ENCODE data around the gene FAM222B.

DNA sequence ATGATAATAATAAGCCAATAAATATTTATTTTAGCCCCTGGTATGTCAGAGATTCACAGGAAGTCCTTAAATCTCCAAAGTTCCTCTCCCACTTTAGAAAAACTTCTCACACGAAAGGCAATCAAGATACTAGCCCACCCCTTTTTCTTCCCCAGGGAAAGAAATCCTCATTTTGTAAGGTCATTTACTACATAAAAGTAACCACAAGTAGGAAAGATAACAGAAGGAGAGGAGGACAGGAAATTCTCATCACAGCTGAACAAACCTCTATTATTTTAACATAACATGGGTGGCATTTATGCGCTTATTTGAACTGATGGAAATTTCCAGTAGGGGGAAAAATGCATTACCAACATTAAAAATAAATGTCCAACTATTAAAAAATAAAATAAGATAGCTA lies 3.4 kb downstream of the FAM222B start:
- TF ChIP-seq, protein P1, sequence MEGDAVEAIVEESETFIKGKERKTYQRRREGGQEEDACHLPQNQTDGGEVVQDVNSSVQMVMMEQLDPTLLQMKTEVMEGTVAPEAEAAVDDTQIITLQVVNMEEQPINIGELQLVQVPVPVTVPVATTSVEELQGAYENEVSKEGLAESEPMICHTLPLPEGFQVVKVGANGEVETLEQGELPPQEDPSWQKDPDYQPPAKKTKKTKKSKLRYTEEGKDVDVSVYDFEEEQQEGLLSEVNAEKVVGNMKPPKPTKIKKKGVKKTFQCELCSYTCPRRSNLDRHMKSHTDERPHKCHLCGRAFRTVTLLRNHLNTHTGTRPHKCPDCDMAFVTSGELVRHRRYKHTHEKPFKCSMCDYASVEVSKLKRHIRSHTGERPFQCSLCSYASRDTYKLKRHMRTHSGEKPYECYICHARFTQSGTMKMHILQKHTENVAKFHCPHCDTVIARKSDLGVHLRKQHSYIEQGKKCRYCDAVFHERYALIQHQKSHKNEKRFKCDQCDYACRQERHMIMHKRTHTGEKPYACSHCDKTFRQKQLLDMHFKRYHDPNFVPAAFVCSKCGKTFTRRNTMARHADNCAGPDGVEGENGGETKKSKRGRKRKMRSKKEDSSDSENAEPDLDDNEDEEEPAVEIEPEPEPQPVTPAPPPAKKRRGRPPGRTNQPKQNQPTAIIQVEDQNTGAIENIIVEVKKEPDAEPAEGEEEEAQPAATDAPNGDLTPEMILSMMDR (IDR thresholded peaks at IDR 0.05; ENCODE audit: insufficient read depth, low read length, poor library complexity, severe bottlenecking) = no peak
- TF ChIP-seq EZH2phosphoT487 (conservative IDR thresholded peaks at IDR 0.05; ENCODE audit: low read length) = no peak

Measured in SU-DHL-6 (cell line).